AG04449 (cell line): ENCODE data around the gene MMP11.

Experiments
- CTCF ChIA-PET: fragments of 350-600 bp; formaldehyde crosslinking; extraction: SDS; loops from one replicate; lab custom pipeline; 2021; ENCODE audit warnings: antibody characterized with exemption; lab: Yijun Ruan, JAX
- POLR2A ChIA-PET: fragments of 400-600, 350-600 bp; formaldehyde crosslinking; extraction: SDS; loops from one replicate; lab custom pipeline; 2020; ENCODE audit warnings: antibody characterized with exemption, inconsistent platforms; lab: Yijun Ruan, JAX
- DNase-seq: peaks from one replicate; pipeline ENCODE4 v3.0.0-alpha.2; 2010; ENCODE audit warnings: low read depth, low spot score
- H3K4me3 ChIP-seq: 2 replicates; pipeline ENCODE4 v1.5.1; 2011; ENCODE audit warnings: low read depth, mild to moderate bottlenecking, control low read depth, low read length
- CTCF ChIP-seq: IDR thresholded peaks from one replicate; pipeline ENCODE4 v1.5.1; 2011; ENCODE audit warnings: mild to moderate bottlenecking, moderate library complexity, low read length, control low read depth, inconsistent platforms; ENCODE audit not compliant: insufficient read depth; ENCODE audit errors: missing control alignments

MMP11 gene

GRCh38 chr22:23772315-23772648, 367 bp upstream of the MMP11 start:
- DNase-seq: no peak
- POLR2A ChIA-PET: interaction anchor here (0.6 kb wide), 1 partner anchor 9 kb away, joined by 3 read pairs; no protein-coding TSS in a partner anchor
- no peak for TF ChIP-seq CTCF
- CTCF ChIA-PET: interaction anchor here (1.2 to 17.1 kb wide), 7 partner anchors 9 to 84 kb away, joined by 3 to 387 read pairs (median 4); partner anchors contain the start of genes C22orf15 and SMARCB1
- H3K4me3 ChIP-seq: peak overlapping the region; percentile 57

GRCh38 chr22:23773483-23774113, 949 bp downstream of the MMP11 start:
- ChIA-PET POLR2A (no interaction called here), CTCF (interaction anchor here (1.2 to 17.1 kb wide), 7 partner anchors 8 to 84 kb away, joined by 3 to 387 read pairs (median 7); partner anchors contain the start of genes SLC2A11 and SMARCB1)
- DNase-seq: no peak
- TF ChIP-seq CTCF: no peak
- peak overlapping the region; percentile 57 for H3K4me3 ChIP-seq

GRCh38 chr22:23774114-23774921, 1.7 kb downstream of the MMP11 start:
- ChIA-PET POLR2A (interaction anchor here (1.0 to 1.3 kb wide), 3 partner anchors 12 to 83 kb away, joined by 3 to 4 read pairs (median 3); partner anchors contain the start of gene SLC2A11), CTCF (interaction anchor here (0.9 to 17.1 kb wide), 7 partner anchors 9 to 83 kb away, joined by 3 to 387 read pairs (median 3); partner anchors contain the start of genes SLC2A11 and SMARCB1)
- DNase-seq: no peak

GRCh38 chr22:23774922-23775436, 2.3 kb downstream of the MMP11 start:
- CTCF ChIA-PET: interaction anchor here (0.9 to 17.1 kb wide), 9 partner anchors 8 to 82 kb away, joined by 3 to 387 read pairs (median 3); partner anchors contain the start of genes CHCHD10, SLC2A11 and SMARCB1
- no peak for TF ChIP-seq CTCF
- H3K4me3 ChIP-seq: no peak overlapping the region
- POLR2A ChIA-PET: interaction anchor here (1.0 to 1.3 kb wide), 3 partner anchors 11 to 83 kb away, joined by 3 to 4 read pairs (median 3); partner anchors contain the start of gene SLC2A11
- no peak for DNase-seq

More at GRCh38 chr22:23774114-23774921, 1.7 kb downstream of the MMP11 start:
- no peak for TF ChIP-seq CTCF
- no peak overlapping the region for H3K4me3 ChIP-seq

GRCh38 chr22:23775779-23776375, 3.2 kb downstream of the MMP11 start:
- no peak for DNase-seq
- H3K4me3 ChIP-seq: no peak overlapping the region
- POLR2A ChIA-PET: no interaction called here
- CTCF ChIA-PET: interaction anchor here (0.7 to 17.1 kb wide), 7 partner anchors 9 to 72 kb away, joined by 3 to 387 read pairs (median 3); partner anchors contain the start of gene CHCHD10
- TF ChIP-seq CTCF: no peak
